CD4-positive, alpha-beta T cell treated with Interleukin-1 beta for 1 hour (primary cell): ENCODE data around the gene SYTL2.
A peak's percentile ranks its signal among the peaks of the same experiment; 100 is the strongest.

Experiments used
- DNase-seq, 2 donors: peaks; one replicate each; pipeline ENCODE4 v3.0.0-alpha.2; 2020 to 2022

SYTL2 gene

GRCh38 chr11:85726381-85726780 is 84.6 kb downstream of the SYTL2 start:
- no peak for DNase-seq

DNA sequence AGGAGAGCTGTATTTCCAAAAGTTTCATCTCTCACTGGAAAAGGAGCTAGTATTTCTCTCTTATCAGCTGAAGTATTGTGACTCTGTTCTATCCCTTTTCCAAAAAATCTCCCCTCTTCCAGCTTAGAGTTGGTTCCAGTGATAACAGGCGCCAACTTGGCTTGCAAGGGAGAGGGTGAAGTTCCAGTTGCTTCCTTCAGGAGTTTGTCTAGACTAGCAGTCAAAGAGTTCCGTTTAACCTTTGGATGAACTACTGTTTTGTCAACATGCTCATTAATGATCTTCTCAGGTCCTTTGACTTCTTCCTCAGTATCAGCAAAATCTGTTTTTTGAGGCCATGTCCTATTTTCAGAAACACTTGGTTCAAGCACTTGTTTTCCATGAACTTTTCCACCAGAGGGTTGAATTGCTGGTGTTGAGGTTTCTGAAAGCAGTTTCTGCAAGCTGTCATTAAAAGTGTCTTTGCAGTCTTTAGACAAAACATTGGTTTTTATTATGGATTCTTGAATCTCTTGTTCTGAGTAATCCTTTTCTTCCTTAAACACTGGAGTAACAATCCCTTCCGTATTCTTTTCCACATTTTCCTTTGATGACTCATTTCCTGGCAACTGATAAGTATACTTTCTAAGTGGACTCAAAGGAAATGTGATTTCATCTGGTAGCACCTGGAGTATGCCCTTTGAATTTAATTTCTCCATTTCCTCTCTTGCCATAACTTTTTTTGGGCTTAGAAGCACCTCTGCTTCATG is 85.3 kb downstream of the SYTL2 start:
- DNase-seq: no peak

GRCh38 chr11:85724748-85725465 is 86.0 kb downstream of the SYTL2 start:
- DNase-seq: no peak

- no peak for DNase-seq
Measured at GRCh38 chr11:85723088-85723487, 87.9 kb downstream of the SYTL2 start.

DNA sequence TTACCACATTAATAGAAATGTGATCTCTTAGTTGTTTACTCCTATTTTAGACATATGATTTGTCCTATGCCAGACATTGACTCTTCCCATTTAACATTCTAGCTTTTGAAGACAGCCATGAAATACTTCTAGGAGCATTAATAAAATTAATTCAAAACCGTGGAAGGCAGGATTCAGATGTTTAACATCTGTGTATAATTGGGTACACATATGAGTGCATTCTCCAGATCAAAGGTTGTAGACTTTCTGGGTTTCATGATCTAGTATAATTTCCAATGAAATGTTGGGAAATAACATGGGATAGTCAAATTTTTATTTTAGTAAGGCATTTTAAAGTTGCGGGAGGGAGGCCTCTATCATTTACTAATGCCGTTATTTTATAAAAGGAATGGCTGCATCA is 89.8 kb downstream of the SYTL2 start:
- no peak for DNase-seq

DNA sequence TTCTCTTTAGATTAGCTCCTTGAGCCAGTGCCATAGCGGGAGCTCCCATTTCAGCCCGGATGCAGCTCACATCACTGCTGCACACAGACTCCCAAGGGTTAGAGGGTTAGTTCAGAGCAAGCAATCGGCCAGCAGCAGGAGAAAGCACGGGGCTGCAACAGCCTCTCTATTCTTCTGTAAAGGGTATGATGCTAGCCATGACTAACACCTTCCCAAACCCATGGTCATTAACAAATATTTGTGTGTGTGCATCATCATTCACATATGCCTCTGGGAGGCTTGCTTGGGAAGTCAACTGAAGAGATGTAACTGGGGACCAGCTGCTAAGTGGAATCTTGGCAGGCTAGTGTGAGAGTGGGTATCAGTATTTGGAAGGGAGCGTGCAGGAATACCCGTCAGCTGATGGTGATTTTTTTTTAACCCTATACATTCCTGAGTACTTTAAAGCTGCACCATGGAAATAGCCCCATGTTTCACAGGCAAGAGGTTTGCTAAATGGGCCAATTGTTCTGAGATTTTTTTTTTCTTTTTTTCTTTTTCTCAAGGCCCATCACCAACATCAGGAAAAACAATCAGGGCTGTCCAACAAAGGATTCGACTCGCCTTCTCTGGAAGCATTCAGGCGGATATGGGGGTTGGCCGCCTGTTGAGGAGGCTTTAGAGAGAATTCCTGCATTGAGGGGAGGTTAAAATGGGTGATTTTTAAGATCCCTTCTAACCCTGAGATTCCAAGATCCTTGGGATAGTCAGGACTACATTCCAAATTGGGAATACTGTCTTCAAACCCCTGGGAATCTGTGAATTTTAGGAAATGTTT is 91.7 kb downstream of the SYTL2 start:
- DNase-seq: no peak

DNA sequence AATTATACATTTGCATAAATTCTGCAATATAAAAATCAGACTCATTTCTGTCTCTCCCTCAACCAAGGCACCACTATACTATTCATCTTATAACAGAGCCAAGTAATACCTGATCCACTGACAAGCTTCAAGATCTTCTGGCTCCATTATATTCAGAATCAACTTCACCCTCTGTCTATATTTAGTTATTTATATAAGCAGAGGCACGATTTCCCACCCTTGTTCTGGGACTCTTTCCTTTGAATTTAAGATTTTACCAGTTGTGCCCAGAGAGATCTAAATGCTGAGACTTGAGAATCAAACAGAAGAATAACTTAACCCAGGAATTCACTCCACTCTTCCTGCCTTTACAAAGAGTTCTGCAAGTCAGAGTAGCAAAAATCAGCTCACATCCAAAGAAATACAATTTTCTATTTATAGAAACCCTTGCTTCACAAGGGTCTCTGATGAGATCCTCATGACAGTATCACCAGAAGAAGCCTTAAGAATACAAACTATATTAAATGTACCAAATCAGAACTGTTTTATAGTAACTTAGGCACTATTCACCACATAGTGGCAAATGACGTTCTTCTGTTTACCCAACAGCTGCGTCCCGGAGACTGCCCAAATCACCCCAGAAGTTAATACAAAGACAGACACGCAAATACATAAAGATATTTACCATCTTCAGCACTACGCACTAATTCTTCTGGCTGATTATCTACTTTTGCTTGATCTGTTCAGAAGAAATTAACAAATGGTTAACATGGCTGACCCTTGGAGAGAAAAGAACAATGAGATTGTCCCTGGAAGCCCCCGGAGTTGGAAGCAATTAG is 92.6 kb downstream of the SYTL2 start:
- no peak for DNase-seq

DNA sequence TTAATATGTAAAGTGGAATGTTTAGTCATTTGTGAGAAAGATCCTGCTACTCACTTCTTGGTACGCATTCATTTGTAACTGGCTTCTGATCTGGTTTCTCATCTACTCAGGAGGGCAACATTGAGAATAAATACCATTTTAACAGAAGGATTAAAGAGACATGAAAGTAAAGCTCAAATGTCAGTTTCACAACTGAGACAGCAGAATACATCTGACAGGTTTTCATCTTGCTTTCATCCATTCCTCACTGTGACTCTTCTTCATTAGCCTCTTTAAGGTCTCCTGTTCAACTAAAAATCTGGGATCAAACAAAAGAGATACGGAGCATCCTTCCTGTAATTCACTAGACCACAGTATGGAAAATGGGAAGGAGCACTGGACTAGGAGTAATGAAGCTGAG is 93.5 kb downstream of the SYTL2 start:
- no peak for DNase-seq

DNA sequence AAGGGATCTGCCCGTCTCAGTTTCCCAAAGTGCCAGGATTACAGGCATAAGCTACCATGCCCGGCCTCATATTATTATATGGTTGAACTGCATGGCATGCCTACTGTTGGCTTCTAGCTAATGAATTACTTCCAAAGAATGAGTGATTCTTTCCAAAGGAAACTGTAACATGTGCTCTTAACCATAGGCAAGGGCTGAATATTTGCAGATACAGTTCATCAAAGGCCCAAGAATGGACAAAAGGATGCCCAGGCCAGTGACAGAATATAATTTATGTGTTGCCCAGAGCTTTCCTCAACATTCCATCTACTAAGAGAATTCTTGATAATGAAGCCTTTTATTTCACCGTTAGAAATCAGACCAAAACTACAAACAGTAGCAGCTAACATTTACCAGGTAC is 98.0 kb downstream of the SYTL2 start:
- DNase-seq: no peak

GRCh38 chr11:85710917-85711316 is 100.0 kb downstream of the SYTL2 start:
- no peak for DNase-seq

DNA sequence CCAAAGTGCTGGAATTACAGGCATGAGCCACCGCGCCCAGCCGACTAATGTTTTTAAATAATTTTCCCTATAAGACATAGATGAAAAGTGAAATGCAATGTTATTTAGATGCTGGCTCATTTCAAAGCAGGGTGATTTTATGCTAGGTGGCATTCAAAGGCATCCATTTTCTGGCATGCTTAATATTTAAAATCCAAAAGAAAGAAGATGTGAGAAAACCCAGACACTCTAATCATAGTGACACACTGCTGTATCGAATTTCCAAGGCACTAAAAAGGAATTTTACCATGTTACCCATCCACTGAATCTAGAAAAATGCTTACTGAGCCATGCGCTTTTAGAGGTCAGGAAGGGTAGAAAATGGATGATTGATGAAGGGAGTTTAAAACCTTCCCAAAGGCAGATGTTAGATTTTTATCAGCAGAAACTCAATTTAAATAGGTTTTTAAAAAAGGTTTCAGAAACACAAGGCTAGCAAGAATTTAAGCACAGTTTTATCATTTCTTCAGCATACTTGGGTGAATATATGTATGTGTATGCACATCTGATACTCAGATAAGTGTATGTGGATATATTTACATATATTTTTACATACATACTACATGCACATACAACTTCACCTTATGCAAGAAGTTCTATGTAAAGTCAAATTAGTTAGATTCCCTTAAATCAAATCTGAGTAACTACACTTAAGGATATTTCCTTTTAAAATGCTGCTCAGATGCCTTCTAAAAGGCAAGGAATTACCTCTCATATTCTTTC is 100.8 kb downstream of the SYTL2 start:
- DNase-seq: no peak

- DNase-seq: no peak
Measured at GRCh38 chr11:85705800-85706199, 105.1 kb downstream of the SYTL2 start.

DNA sequence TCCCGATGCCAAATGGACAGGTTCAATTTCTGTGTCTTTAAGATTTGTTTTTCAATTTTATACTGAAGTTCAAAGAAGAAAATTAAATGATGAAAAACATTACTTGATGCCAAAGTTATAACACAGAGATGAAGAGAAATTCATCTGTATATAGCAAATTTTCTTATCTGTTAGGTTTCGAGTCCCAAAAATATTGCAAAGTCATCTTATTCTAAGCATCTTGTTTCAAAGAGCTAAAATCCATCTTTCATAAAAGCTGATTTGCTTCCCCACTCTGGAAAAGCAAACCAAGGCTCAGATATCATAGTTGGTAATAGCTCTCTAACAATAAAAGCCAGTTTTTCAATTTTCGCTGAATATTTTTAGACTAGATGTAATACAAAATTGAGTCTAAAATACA is 106.0 kb downstream of the SYTL2 start:
- no peak for DNase-seq

GRCh38 chr11:85699957-85700741 is 110.8 kb downstream of the SYTL2 start:
- peak in 1 of 2 donors; percentile 27 for DNase-seq

GRCh38 chr11:85698195-85698594 is 112.7 kb downstream of the SYTL2 start:
- no peak for DNase-seq

DNA sequence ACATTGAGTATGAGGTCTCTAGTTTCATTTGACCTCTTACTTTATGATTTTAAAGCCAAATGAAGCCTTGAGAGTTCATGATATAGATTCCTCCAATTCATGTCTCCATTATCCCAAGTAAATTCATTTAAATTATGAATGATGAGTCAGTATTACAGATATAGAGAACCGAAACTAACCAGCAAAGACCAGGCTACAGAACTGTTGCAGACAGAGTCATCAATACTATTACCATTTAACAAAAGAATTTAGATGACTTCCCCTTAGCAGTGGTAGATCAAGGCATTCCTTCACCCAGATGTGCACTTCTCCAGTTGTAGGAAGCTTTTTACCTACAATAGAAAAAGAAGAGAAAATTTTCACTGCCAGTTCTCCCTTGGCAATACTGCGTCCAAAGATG is 113.2 kb downstream of the SYTL2 start:
- DNase-seq: no peak

- no peak for DNase-seq
Measured at GRCh38 chr11:85695546-85695945, 115.4 kb downstream of the SYTL2 start.

DNA sequence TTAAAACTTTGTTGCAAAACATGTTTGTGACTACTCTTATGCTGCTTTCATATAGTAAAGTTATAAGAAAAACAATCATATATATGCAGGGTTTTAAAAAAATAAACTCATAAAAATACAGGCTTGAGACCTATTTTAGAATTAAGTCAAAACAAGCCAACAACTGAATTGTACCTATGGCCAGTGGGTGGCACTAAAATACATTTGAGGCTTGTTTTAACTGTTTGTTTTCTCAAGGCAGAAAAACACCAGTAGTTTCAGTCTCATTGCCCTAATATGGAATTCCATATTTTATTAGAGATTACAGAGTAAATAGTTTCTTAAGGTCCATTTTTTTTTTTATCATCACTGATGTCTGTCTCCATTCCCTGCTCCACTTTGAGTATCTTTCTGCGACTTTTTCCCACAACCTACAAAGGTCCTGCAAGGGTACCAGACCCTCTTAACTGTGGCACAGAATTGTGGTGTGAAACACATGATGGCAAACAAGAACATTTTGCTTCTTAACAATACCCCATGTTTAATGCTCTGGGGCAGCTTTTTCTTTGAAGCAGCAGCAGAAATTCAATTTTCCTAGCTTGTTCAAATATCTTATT is 116.5 kb downstream of the SYTL2 start:
- DNase-seq: peak in 1 of 2 donors; percentile 58

GRCh38 chr11:85685820-85686459 is 125.0 kb downstream of the SYTL2 start, which contains the start of gene CCDC89:
Gene CCDC89, minus strand, starts transcription at chr11:85686195. Its CDS starts 65 bp downstream, at chr11:85686130.
- no peak for DNase-seq
